ENCODE measurements around the gene RTP5. TPM values are rescaled to one million over a fixed set of nuclear protein-coding genes. Genes with fewer than 3 reads are reported as not detected.

RTP5 gene
- total RNA-seq, 1 experiment from 2014 or later, result not detected

DNA sequence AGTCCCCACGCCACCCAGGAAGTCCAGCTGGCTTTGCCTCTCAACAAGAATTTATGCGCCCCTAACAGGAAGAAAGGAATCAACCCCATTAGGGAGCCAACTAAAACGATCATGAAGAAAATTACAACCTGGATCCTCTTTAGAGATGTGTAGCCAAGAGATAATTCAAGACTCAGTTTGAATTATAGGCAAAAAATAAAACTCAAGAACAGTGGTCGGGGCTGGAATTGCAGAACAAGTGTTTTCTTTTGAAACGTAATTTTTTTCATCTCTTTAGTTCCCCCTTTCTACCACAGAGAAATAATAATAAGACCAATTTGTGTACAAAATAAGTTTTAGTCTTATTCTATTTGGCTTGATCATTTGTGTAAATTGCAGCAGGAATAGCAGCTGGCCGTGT, 33.2 kb upstream of the RTP5 start:
- Histone ChIP-seq H3K27me3 (replicated peaks) (peaks cover 18% of the 10 kb centered on the region), H3K4me1 (replicated peaks) (peaks cover 6% of the 10 kb centered on the region; the same call in 1 of the 2 replicates), H3K27ac (no peak overlapping the region), H3K4me3 (no peak overlapping the region), H3K9me3 (replicated peaks) (0 out of 2 replicates have a peak, but pooled peaks cover 2% of the 10 kb centered on the region), H3K36me3 (no peaks in the 10 kb centered on the region)
- DNase-seq (ENCODE audit: low read depth in 1 of 2, low spot score in 2 of 2), result no peak

DNA sequence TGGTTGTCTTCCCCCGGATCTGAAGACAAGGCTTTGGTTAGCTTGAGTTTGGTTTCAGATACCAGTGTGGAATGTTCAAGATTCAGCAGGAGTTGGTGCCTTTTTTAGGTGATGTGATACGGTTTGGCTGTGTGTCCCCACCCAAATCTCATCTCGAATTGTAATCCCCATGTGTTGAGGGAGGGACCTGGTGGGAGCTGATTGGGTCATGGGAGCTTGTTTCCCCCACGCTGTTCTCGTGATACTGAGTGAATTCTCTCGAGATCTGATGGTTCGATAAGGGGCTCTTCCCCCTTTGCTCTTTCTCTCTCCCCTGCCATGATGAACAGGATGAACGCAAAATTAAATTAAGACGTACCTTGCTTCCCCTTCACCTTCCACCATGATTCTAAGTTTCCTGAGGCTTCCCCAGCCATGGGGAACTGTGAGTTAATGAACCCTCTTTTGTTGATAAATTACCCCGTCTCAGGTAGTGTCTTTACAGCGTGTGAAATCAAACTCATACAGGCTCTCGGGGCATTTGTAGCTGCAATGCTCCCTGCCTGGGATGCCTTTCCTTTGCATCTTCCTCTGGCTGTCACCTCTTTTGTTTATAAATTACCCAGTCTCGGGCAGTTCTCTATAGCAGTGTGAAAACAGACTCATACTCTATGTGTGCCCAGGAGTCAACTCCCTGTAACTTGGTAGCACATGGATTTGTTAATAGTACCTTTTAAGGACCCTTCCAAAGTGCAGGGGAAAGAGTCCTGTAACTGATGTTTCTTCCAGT, 32.1 kb upstream of the RTP5 start:
- DNase-seq (ENCODE audit: low read depth in 1 of 2, low spot score in 2 of 2), result peak in 1 of 2 experiments; percentile 6
- Histone ChIP-seq H3K36me3 (no peaks in the 10 kb centered on the region), H3K27me3 (replicated peaks) (peaks cover 18% of the 10 kb centered on the region), H3K4me1 (replicated peaks) (peaks cover 6% of the 10 kb centered on the region; the same call in 1 of the 2 replicates), H3K9me3 (replicated peaks) (0 out of 2 replicates have a peak, but pooled peaks cover 2% of the 10 kb centered on the region), H3K4me3 (no peak overlapping the region), H3K27ac (no peak overlapping the region)

GRCh38 chr2:241841181-241842066, 28.1 kb upstream of the RTP5 start:
- H3K4me3 ChIP-seq, result no peak overlapping the region
- no peak for DNase-seq (ENCODE audit: low read depth in 1 of 2, low spot score in 2 of 2)

GRCh38 chr2:241842067-241842415, 27.5 kb upstream of the RTP5 start:
- H3K9me3 ChIP-seq (replicated peaks), result no peaks in the 10 kb centered on the region
- no peaks in the 10 kb centered on the region for H3K36me3 ChIP-seq
- peaks cover 31% of the 10 kb centered on the region for H3K27me3 ChIP-seq (replicated peaks)
- H3K27ac ChIP-seq, result no peak overlapping the region
- no peak overlapping the region for H3K4me3 ChIP-seq
- no peak for DNase-seq (ENCODE audit: low read depth in 1 of 2, low spot score in 2 of 2)
- no peaks in the 10 kb centered on the region; the same call in 1 of the 2 replicates for H3K4me1 ChIP-seq (replicated peaks)

More at GRCh38 chr2:241841181-241842066, 28.1 kb upstream of the RTP5 start:
- Histone ChIP-seq H3K36me3 (no peaks in the 10 kb centered on the region), H3K9me3 (replicated peaks) (no peaks in the 10 kb centered on the region), H3K27me3 (replicated peaks) (peaks cover 31% of the 10 kb centered on the region), H3K4me1 (replicated peaks) (no peaks in the 10 kb centered on the region; the same call in 1 of the 2 replicates), H3K27ac (no peak overlapping the region)

GRCh38 chr2:241842620-241843211, 26.8 kb upstream of the RTP5 start:
- H3K9me3 ChIP-seq (replicated peaks), result no peaks in the 10 kb centered on the region
- DNase-seq (ENCODE audit: low read depth in 1 of 2, low spot score in 2 of 2), result no peak
- no peak overlapping the region for H3K4me3 ChIP-seq

DNA sequence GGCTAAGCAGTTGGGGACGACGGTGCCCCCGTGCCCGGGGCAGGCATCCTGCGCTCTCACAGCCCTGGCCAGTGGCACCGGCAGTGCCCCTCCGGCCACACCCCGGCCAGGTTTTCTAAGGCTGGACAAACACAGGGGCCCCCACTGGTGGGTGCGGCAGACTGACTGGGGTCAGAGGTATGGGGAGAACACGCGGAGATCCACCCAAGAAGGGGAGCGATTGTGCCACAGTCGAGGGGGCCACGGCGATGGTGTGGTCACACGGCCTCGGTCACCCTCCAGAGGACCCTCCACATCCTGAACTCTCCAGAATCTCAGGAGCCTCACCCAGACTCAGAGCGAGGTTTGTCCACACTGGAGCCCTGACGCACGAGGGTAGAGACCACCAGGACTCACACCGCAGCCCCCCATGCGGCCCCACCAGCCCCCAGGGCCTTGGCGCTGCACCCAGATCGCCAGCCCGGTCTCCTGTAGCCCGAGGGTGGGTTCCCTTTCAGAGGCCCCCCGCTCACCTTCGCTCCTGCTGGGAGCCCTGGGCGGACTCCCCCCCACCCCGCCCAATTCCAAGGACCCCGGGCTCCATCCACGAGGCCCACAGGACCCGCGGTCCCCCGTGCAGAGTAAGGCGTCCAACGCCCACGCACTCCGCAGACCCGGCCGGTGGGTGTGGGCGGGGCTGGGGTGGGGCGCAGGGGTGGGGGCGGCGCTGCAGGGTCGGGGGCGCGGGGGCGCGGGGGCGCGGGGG, 26.0 kb upstream of the RTP5 start:
- no peak for DNase-seq (ENCODE audit: low read depth in 1 of 2, low spot score in 2 of 2)
- peaks cover 21% of the 10 kb centered on the region for H3K27me3 ChIP-seq (replicated peaks)
- H3K36me3 ChIP-seq, result no peaks in the 10 kb centered on the region
- H3K4me3 ChIP-seq, result no peak overlapping the region
- no peaks in the 10 kb centered on the region; the same call in 1 of the 2 replicates for H3K4me1 ChIP-seq (replicated peaks)
- no peak overlapping the region for H3K27ac ChIP-seq
- H3K9me3 ChIP-seq (replicated peaks), result no peaks in the 10 kb centered on the region

More at GRCh38 chr2:241842620-241843211, 26.8 kb upstream of the RTP5 start:
- Histone ChIP-seq H3K27me3 (replicated peaks) (peaks cover 27% of the 10 kb centered on the region), H3K36me3 (no peaks in the 10 kb centered on the region), H3K27ac (no peak overlapping the region), H3K4me1 (replicated peaks) (no peaks in the 10 kb centered on the region; the same call in 1 of the 2 replicates)

DNA sequence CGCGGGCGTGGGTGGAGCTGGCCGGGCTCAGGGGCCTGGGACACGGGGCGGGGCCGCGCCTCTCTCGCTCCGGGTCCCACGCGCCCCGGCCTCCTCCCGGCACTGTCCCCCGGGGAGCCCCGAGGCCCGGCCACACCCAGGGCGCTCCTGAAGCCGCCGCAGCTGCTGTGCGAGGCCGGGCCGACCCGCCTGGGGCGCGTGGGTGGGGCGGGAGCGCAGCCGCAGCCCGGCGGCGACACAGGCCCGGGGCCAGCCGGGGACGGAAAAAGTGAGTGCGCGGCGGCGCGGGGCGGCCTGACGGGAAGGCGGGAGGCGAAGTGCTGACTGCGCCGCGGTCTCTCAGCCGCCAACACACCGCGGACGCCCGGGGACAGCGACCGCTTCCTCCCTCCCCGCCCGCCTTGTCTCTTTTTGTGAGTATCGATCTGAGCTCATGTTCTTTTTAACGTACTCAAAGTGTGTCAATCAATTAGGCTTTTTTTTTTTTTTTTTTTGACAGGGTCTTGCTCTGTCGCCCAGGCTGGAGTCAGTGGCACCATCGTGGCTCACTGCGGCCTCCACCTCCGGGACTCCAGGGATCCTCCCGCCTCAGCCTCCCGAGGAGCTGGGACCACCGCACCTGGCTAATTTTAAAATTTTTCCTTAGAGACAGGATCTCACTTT, 25.3 kb upstream of the RTP5 start:
- peak overlapping the region; percentile 31 for H3K4me3 ChIP-seq
- no peak overlapping the region for H3K27ac ChIP-seq
- H3K27me3 ChIP-seq (replicated peaks), result peaks cover 21% of the 10 kb centered on the region
- no peaks in the 10 kb centered on the region for H3K9me3 ChIP-seq (replicated peaks)
- H3K4me1 ChIP-seq (replicated peaks), result no peaks in the 10 kb centered on the region; the same call in 1 of the 2 replicates
- H3K36me3 ChIP-seq, result no peaks in the 10 kb centered on the region
- DNase-seq (ENCODE audit: low read depth in 1 of 2, low spot score in 2 of 2), result peak in 1 of 2 experiments; percentile 55

GRCh38 chr2:241844831-241845578, 24.5 kb upstream of the RTP5 start:
- Histone ChIP-seq H3K36me3 (no peaks in the 10 kb centered on the region), H3K27ac (no peak overlapping the region), H3K4me1 (replicated peaks) (no peaks in the 10 kb centered on the region; the same call in 1 of the 2 replicates), H3K9me3 (replicated peaks) (no peaks in the 10 kb centered on the region), H3K4me3 (no peak overlapping the region), H3K27me3 (replicated peaks) (peaks cover 13% of the 10 kb centered on the region)
- no peak for DNase-seq (ENCODE audit: low read depth in 1 of 2, low spot score in 2 of 2)

- Histone ChIP-seq H3K36me3 (no peaks in the 10 kb centered on the region), H3K27me3 (replicated peaks) (peaks cover 13% of the 10 kb centered on the region), H3K4me3 (no peak overlapping the region), H3K9me3 (replicated peaks) (no peaks in the 10 kb centered on the region), H3K27ac (no peak overlapping the region), H3K4me1 (replicated peaks) (no peaks in the 10 kb centered on the region; the same call in 1 of the 2 replicates)
- DNase-seq (ENCODE audit: low read depth in 1 of 2, low spot score in 2 of 2), result no peak
Observed at GRCh38 chr2:241846406-241846805, 23.1 kb upstream of the RTP5 start.

- DNase-seq (ENCODE audit: low read depth in 1 of 2, low spot score in 2 of 2), result peak in 1 of 2 experiments; percentile 39
- Histone ChIP-seq H3K9me3 (replicated peaks) (no peaks in the 10 kb centered on the region), H3K4me1 (replicated peaks) (peaks cover 8% of the 10 kb centered on the region), H3K27ac (no peak overlapping the region), H3K36me3 (no peaks in the 10 kb centered on the region), H3K4me3 (no peak overlapping the region), H3K27me3 (replicated peaks) (peaks cover 8% of the 10 kb centered on the region)
Observed at GRCh38 chr2:241848761-241849615, 20.5 kb upstream of the RTP5 start.

DNA sequence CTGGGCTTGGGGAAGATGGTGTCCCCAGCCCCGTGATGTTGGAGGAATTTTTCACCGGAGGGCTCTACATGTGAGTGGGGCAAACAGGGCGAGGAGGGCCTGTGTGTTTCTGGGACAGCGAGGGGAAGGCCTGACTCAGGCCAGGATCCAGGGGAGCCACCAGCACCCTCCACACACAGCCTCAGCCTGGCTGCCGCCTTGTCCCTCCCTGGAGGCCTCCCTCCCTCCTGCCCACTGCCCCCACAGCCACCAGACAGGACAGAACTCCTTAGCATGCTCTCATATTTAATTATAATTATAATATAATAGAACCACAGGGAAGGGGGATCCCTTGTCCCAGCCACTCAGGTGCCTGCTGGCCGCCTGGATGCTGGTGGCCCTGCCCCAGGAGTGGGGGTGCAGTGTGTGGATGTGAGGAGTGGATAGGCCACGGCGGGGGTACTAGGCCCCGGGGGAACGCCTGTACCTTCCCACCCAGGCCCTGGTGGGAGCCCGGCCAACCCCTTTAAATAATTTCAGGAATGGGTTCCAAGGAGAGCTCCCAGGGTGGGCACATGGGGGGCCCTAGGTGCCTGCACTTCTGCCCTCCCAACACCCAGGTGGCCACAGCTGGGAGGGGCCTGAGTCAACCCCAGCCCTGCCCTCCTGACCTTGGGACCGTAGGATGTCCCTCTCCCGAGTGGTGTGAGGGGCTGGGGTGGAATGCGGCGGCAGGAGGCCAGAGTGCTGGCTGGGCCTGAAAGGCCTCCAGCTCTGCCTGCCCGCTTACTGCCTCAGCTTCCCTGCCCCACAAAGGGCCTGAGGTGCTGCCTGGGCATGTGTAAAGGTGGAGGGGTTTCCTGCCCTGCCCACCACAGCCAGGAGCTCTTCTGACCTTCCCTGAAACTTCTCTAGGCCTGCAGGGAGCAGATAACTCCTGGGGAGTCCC, 19.6 kb upstream of the RTP5 start:
- H3K27ac ChIP-seq, result no peak overlapping the region
- peaks cover 5% of the 10 kb centered on the region for H3K27me3 ChIP-seq (replicated peaks)
- H3K36me3 ChIP-seq, result no peaks in the 10 kb centered on the region
- peak in 1 of 2 experiments; percentile 39 for DNase-seq (ENCODE audit: low read depth in 1 of 2, low spot score in 2 of 2)
- peaks cover 17% of the 10 kb centered on the region for H3K4me1 ChIP-seq (replicated peaks)
- no peak overlapping the region for H3K4me3 ChIP-seq
- H3K9me3 ChIP-seq (replicated peaks), result no peaks in the 10 kb centered on the region

All from SJSA1 (cell line).